ENCODE measurements around the gene ARHGAP25.
"Not testable (repeated sequence)": the region's sequence is repeated elsewhere in the genome, so short reads cannot be mapped to it uniquely, and the experiment has no call there.

ARHGAP25 gene

DNA sequence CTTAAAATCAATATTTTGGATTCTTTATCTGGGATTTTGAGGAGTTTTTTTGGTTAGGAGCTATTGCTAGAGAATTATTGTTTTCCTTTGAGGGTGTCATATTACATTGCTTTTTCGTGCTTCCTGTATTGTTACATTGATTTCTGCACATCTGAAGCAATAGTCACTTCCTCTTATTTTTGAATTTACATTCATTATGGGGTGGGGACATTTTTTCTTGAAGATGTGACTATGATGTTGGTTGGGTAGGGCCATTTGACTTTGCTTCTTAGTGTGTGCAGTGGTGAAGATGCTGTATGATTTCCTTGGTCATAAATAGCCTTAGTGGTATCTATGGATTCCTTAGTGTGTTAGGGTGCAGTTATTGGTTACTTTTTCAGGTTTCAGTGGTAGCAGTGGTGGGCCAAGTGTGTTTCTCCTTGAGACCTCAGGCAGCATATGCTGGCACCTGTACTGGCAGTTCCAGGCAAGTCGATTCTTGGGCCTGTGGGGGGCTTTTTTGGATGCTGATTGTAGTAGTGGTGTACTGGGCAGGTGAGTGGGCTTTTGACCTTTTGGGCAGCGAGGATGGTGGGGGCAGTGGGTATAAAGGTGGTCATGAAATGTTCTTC lies 61.8 kb downstream of the ARHGAP25 start:
- no peak for DNase-seq (ENCODE audit: low spot score)
- TF ChIP-seq, protein P1, sequence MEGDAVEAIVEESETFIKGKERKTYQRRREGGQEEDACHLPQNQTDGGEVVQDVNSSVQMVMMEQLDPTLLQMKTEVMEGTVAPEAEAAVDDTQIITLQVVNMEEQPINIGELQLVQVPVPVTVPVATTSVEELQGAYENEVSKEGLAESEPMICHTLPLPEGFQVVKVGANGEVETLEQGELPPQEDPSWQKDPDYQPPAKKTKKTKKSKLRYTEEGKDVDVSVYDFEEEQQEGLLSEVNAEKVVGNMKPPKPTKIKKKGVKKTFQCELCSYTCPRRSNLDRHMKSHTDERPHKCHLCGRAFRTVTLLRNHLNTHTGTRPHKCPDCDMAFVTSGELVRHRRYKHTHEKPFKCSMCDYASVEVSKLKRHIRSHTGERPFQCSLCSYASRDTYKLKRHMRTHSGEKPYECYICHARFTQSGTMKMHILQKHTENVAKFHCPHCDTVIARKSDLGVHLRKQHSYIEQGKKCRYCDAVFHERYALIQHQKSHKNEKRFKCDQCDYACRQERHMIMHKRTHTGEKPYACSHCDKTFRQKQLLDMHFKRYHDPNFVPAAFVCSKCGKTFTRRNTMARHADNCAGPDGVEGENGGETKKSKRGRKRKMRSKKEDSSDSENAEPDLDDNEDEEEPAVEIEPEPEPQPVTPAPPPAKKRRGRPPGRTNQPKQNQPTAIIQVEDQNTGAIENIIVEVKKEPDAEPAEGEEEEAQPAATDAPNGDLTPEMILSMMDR (IDR thresholded peaks at IDR 0.05; ENCODE audit: extremely low read depth, insufficient read depth, missing control alignments), result no peak

DNA sequence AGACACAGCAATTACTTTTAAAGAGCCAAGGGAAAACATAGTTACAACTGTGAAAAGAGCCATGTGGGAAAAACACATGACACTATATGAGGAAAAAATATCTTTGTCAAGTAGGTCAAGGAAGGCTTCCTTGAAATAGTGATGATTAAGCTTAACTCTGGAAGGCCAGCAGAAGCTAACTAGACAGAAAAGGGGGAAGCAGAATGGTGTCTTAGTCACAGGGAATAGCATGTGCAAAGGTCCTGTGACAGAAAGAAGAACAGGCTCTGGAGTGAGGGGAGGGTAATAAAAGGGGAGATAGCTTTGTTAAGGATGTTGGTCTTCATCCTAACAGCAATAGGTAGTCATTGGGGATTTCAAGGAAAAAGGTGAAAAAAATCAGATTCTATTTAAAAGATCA lies 64.0 kb downstream of the ARHGAP25 start:
- in situ Hi-C loops (cut with MboI; ENCODE audit: low pct_unique_long_range_greater_than_20kb, low sequenced_read_pairs, unreplicated experiment), result no loop called here
- no peak for DNase-seq (ENCODE audit: low spot score)
- TF ChIP-seq, protein P1 (IDR thresholded peaks at IDR 0.05; ENCODE audit: extremely low read depth, insufficient read depth, missing control alignments), result no peak

More for the DNA sequence above, 61.8 kb downstream of the ARHGAP25 start:
- in situ Hi-C loops (cut with MboI; ENCODE audit: low pct_unique_long_range_greater_than_20kb, low sequenced_read_pairs, unreplicated experiment), result no loop called here

DNA sequence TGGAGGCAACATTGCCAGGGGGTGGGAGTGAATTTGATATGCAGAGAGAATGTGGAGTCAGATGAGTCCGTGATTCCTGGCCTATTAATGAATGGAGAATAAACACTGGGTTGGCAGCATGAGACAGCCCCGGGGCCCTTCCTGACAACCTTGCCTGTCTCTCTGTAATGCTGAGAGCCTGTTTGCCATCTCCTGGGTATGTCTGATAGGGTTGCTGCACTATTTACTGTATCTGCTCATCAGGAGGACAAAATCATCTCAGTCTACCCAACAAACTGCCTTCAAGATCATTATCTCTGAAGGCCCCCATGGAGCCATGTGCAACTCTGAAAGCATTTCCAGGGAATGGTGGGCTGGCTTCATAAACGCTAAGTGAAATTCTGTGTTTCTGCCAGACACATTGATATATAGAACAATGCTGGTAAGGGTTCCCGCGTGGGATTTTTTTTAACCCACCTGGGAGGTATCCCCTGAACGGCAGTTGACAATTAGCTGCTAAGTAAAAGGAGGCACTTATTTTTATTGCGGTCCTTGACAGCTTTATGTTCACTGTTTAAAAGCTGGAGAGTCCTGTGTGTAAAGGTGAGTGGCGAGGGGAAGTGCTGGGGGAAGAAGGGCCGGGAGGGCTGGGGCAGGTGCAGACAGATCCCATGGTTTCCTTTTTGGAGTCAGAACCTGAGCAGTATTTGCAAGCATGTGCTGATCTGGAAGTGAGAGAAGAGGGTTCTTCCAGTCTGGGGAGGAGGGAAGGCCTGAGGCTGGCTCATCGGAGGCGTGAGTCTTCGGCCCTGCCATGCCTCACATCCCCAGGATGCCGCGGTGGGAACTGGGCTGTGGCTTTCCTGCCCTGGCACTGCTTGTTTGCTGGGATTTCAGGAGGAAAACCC lies 64.8 kb downstream of the ARHGAP25 start:
- in situ Hi-C loops (cut with MboI; ENCODE audit: low pct_unique_long_range_greater_than_20kb, low sequenced_read_pairs, unreplicated experiment), result no loop called here
- TF ChIP-seq, protein P1 (IDR thresholded peaks at IDR 0.05; ENCODE audit: extremely low read depth, insufficient read depth, missing control alignments), result no peak
- no peak for DNase-seq (ENCODE audit: low spot score)

DNA sequence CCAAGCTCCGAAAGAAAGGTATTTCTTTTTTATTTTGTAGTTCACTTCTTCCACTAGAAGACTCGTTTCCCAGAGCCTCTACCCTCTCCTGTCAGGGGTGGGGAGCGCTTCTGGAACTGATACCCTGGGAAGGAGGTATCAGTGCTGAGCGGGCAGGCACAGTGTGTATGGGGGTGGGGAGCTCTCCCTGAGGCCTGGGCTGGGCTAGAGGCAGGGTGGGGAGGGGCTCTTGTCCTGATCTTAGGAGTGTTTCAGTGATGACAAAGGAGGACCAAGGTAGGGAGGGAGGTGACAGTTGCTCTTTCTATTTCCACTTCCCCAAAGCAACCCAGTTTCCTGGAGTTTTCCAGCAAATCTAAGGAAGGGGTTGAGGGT lies 65.4 kb downstream of the ARHGAP25 start:
- in situ Hi-C loops (cut with MboI; ENCODE audit: low pct_unique_long_range_greater_than_20kb, low sequenced_read_pairs, unreplicated experiment), result no loop called here
- TF ChIP-seq, protein P1 (IDR thresholded peaks at IDR 0.05; ENCODE audit: extremely low read depth, insufficient read depth, missing control alignments), result no peak
- DNase-seq (ENCODE audit: low spot score), result no peak

GRCh38 chr2:68800517-68800916 lies 65.9 kb downstream of the ARHGAP25 start:
- DNase-seq (ENCODE audit: low spot score), result no peak
- in situ Hi-C loops (cut with MboI; ENCODE audit: low pct_unique_long_range_greater_than_20kb, low sequenced_read_pairs, unreplicated experiment), result no loop called here
- TF ChIP-seq, protein P1 (IDR thresholded peaks at IDR 0.05; ENCODE audit: extremely low read depth, insufficient read depth, missing control alignments), result no peak

DNA sequence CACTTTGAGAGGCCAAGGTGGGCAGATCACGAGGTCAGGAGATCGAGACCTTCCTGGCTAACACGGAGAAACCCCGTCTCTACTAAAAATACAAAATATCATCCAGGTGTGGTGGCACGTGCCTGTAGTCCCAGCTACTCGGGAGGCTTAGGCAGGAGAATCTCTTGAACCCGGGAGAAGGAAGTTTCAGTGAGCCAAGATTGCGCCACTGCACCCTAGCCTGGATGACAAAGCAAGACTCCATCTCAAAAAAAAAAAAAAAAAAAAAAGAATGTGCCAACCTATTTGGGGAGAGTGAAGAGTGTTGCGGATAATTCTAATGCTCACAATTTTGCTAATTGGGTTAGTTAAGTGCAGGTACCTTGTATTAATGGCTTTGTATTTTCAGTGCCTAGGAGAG lies 67.5 kb downstream of the ARHGAP25 start:
- DNase-seq (ENCODE audit: low spot score); in situ Hi-C loops (cut with MboI; ENCODE audit: low pct_unique_long_range_greater_than_20kb, low sequenced_read_pairs, unreplicated experiment): not testable (repeated sequence)

DNA sequence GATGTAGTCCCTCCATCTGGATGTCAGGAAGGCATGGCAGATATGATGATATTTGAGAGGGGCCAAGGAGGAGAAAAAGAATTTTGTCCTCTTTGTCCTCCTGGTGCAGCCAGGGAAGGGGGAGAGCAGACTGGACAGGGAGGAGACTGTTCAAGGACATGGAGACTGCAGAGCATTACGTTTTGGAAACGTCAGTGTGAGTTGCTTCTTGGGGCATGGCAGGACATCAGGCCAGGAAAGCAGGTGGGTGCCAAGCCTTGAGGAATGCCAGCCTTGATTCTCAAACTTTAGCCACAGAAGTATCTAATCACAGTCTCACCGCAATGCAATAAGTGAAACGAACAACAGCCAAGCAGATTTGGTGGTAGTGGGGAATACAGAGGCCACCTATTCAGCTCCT lies 70.4 kb downstream of the ARHGAP25 start:
- no peak for DNase-seq (ENCODE audit: low spot score)
- in situ Hi-C loops (cut with MboI; ENCODE audit: low pct_unique_long_range_greater_than_20kb, low sequenced_read_pairs, unreplicated experiment), result no loop called here
- TF ChIP-seq, protein P1 (IDR thresholded peaks at IDR 0.05; ENCODE audit: extremely low read depth, insufficient read depth, missing control alignments), result no peak
